Mesendoderm (in vitro differentiated cells): ENCODE results near the gene SH2D2A.
A peak's percentile ranks its signal among the peaks of the same experiment; 100 is the strongest.

Experiments used
- DNase-seq: peaks from one replicate; pipeline ENCODE4 v3.0.0; 2013
- H2AK5ac ChIP-seq: 2 replicates; pipeline ENCODE4 v1.6.1; 2013; ENCODE audit warnings: low read length, inconsistent platforms
- H2BK120ac ChIP-seq: 2 replicates; pipeline ENCODE4 v1.6.1; 2013; ENCODE audit warnings: low read depth, mild to moderate bottlenecking, low read length, moderate library complexity, mixed read lengths
- H2BK15ac ChIP-seq: replicated peaks from 2 replicates; pipeline ENCODE4 v1.6.1; 2013; ENCODE audit warnings: low read depth, mild to moderate bottlenecking, moderate library complexity
- H2BK5ac ChIP-seq: 2 replicates; pipeline ENCODE4 v1.6.1; 2013; ENCODE audit warnings: low read length, inconsistent platforms
- H3K18ac ChIP-seq: 2 replicates; pipeline ENCODE4 v1.6.1; 2013; ENCODE audit warnings: mild to moderate bottlenecking, low read length, mixed read lengths
- H3K23ac ChIP-seq: one replicate; pipeline ENCODE4 v1.6.1; 2013; ENCODE audit warnings: low read length
- H3K27ac ChIP-seq: 2 replicates; pipeline ENCODE4 v1.5.1; 2013; ENCODE audit warnings: low read depth, mild to moderate bottlenecking, inconsistent platforms, low read length, moderate library complexity
- H3K27me3 ChIP-seq: 2 replicates; pipeline ENCODE4 v1.6.1; 2013; ENCODE audit warnings: low read length, control low read depth, mild to moderate bottlenecking, inconsistent platforms; ENCODE audit not compliant: insufficient read depth, poor library complexity
- H3K36me3 ChIP-seq: 2 replicates; pipeline ENCODE4 v1.6.1; 2013; ENCODE audit warnings: low read length, inconsistent platforms; ENCODE audit not compliant: control insufficient read depth, insufficient read depth
- H3K4ac ChIP-seq: one replicate; pipeline ENCODE4 v1.6.1; 2013; ENCODE audit warnings: low read depth, mild to moderate bottlenecking, low read length, moderate library complexity
- H3K4me1 ChIP-seq: 2 replicates; pipeline ENCODE4 v1.6.1; 2013; ENCODE audit warnings: low read depth, low read length, inconsistent platforms; ENCODE audit not compliant: control insufficient read depth
- H3K4me2 ChIP-seq: 2 replicates; pipeline ENCODE4 v1.6.1; 2013; ENCODE audit warnings: low read length
- H3K4me3 ChIP-seq: 2 replicates; pipeline ENCODE4 v1.5.1; 2013; ENCODE audit warnings: mild to moderate bottlenecking, low read length
- H3K56ac ChIP-seq: one replicate; pipeline ENCODE4 v1.6.1; 2013; ENCODE audit warnings: low read length
- H3K79me1 ChIP-seq: 2 replicates; pipeline ENCODE4 v1.6.1; 2013; ENCODE audit warnings: low read length, inconsistent platforms
- H3K79me2 ChIP-seq: 2 replicates; pipeline ENCODE4 v1.6.1; 2013; ENCODE audit warnings: mild to moderate bottlenecking, low read length; ENCODE audit not compliant: control insufficient read depth, insufficient read depth
- H3K9ac ChIP-seq: 2 replicates; pipeline ENCODE4 v1.6.1; 2013; ENCODE audit warnings: low read length, inconsistent platforms
- H4K5ac ChIP-seq: one replicate; pipeline ENCODE4 v1.6.1; 2013; ENCODE audit warnings: low read length
- H4K8ac ChIP-seq: one replicate; pipeline ENCODE4 v1.6.1; 2013; ENCODE audit warnings: low read depth, mild to moderate bottlenecking, control low read depth, low read length, moderate library complexity
- WGBS: extraction: QIAGEN DNeasy Blood & Tissue Kit; methylation state at CpG from one replicate; pipeline ENCODE4 v1.1.7; 2013; ENCODE audit warnings: low lambda C conversion rate, missing lambda C conversion rate; ENCODE audit not compliant: insufficient coverage; ENCODE audit errors: extremely low coverage; 5-methylcytosine and 5-hydroxymethylcytosine counted together

Gene SH2D2A

DNA sequence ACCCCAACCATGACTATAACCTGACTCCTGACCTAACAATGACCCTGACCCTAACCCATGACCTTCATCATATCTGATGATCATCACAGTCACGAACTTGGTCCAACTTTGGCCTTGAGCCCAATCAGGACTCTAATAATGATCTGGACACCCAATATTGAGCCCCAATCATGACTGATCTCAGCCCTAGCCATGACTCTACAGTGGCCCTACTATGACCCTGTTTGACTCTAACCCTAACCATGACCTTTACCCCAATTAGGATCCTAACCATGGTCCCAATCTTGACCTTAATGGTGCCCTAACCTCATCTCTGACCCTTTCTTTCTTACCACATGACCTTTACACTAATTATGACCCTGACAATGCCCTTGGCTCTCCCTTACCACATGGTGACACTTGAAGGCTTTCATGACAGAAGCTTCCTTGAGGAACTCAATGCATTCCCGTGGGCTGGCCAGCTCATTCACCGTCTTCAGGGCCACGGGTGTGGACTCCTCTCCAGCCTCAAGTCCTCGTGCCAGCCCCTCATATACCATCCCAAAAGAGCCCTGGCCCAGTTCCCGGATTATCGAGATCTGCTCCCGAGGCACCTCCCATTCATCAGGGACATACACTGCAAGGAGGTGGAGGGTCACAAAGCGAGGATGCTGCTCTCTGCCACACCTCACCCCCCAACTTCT, 26.1 kb upstream of the SH2D2A start:
- Histone ChIP-seq H3K18ac (no peak overlapping the region), H3K4me1 (no peaks in the 10 kb centered on the region), H3K9ac (no peak overlapping the region), H3K56ac (no peak overlapping the region), H3K27ac (no peak overlapping the region), H2BK120ac (no peak overlapping the region), H2AK5ac (no peak overlapping the region), H3K23ac (no peak overlapping the region), H2BK15ac (no peak overlapping the region), H3K36me3 (no peaks in the 10 kb centered on the region), H3K79me2 (no peaks in the 10 kb centered on the region), H3K27me3 (peaks cover 30% of the 10 kb centered on the region), H3K4me3 (no peak overlapping the region), H3K79me1 (no peaks in the 10 kb centered on the region), H2BK5ac (no peak overlapping the region), H3K4me2 (no peak overlapping the region), H4K5ac (no peak overlapping the region), H3K4ac (no peak overlapping the region), H4K8ac (no peak overlapping the region)
- no peak for DNase-seq
- no CpG with 5 or more reads among the region's 9 CpGs for WGBS

DNA sequence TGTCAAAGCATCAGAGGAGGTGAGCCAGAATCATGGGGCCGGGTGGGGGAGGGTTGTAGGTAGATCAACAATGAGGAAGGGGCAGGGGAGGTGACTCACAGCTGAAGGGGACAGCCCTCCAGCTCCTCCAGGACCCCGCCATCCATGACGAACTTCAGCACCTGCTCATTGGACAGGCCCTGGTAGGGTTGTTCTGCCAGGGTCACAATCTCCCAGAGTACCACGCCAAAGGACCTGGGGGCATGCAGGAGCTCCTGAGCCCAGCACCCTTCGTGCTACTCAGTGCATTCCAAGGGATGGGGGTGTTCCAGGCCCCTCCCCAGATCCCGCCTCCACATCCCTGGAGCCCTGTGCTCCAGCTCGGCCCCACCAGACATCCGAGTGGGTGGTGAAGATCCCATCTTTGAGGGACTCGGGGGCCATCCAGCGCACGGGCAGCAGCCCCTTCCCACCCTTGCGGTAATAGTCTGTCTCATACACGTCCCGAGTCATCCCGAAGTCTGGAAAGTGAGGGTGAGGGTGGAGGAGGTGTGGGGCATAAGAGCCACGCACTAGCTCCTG, 24.7 kb upstream of the SH2D2A start:
- no CpG with 5 or more reads among the region's 16 CpGs for WGBS
- DNase-seq, result peak; percentile 70
- H3K4me3 ChIP-seq, result no peak overlapping the region
- peaks cover 20% of the 10 kb centered on the region for H3K27me3 ChIP-seq
- no peaks in the 10 kb centered on the region for H3K79me1 ChIP-seq
- H3K4me2 ChIP-seq, result no peak overlapping the region
- no peak overlapping the region for H3K23ac ChIP-seq
- H3K4ac ChIP-seq, result no peak overlapping the region
- no peak overlapping the region for H3K9ac ChIP-seq
- H2AK5ac ChIP-seq, result no peak overlapping the region
- H3K36me3 ChIP-seq, result no peaks in the 10 kb centered on the region
- no peak overlapping the region for H2BK120ac ChIP-seq
- H3K4me1 ChIP-seq, result no peaks in the 10 kb centered on the region
- H3K18ac ChIP-seq, result no peak overlapping the region
- H2BK5ac ChIP-seq, result no peak overlapping the region
- no peak overlapping the region for H4K5ac ChIP-seq
- no peaks in the 10 kb centered on the region for H3K79me2 ChIP-seq
- no peak overlapping the region for H4K8ac ChIP-seq
- H3K56ac ChIP-seq, result no peak overlapping the region
- H3K27ac ChIP-seq, result no peak overlapping the region
- H2BK15ac ChIP-seq, result no peak overlapping the region

DNA sequence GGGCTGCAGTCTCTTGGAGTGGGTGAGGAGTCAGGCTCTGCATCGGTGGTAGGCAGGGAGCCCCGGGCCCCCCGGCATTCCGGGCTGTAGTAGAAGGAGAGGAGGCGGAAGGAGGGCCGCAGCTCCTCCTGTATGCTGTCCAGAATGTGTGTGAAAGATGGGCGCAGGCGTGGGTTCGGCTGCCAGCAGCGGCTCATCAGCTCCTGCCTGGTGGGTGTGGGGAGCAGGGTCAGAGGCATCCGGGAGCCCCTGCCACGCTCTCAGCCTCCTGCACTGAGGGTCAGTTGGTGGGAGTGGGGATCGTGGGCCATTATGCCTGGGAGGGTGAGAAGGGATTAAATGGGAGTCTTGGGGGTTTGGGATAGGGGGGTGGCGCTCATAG, 24.2 kb upstream of the SH2D2A start:
- Histone ChIP-seq H3K27me3 (peaks cover 15% of the 10 kb centered on the region), H3K79me1 (no peaks in the 10 kb centered on the region), H3K18ac (no peak overlapping the region), H3K4me2 (no peak overlapping the region), H3K4ac (no peak overlapping the region), H2BK15ac (no peak overlapping the region), H2AK5ac (no peak overlapping the region), H3K4me3 (no peak overlapping the region), H3K27ac (no peak overlapping the region), H3K4me1 (no peaks in the 10 kb centered on the region), H2BK5ac (no peak overlapping the region), H3K36me3 (no peaks in the 10 kb centered on the region), H3K79me2 (no peaks in the 10 kb centered on the region), H2BK120ac (no peak overlapping the region), H3K23ac (no peak overlapping the region), H3K9ac (no peak overlapping the region), H4K5ac (no peak overlapping the region), H4K8ac (no peak overlapping the region), H3K56ac (no peak overlapping the region)
- no peak for DNase-seq
- WGBS, result no CpG with 5 or more reads among the region's 14 CpGs

DNA sequence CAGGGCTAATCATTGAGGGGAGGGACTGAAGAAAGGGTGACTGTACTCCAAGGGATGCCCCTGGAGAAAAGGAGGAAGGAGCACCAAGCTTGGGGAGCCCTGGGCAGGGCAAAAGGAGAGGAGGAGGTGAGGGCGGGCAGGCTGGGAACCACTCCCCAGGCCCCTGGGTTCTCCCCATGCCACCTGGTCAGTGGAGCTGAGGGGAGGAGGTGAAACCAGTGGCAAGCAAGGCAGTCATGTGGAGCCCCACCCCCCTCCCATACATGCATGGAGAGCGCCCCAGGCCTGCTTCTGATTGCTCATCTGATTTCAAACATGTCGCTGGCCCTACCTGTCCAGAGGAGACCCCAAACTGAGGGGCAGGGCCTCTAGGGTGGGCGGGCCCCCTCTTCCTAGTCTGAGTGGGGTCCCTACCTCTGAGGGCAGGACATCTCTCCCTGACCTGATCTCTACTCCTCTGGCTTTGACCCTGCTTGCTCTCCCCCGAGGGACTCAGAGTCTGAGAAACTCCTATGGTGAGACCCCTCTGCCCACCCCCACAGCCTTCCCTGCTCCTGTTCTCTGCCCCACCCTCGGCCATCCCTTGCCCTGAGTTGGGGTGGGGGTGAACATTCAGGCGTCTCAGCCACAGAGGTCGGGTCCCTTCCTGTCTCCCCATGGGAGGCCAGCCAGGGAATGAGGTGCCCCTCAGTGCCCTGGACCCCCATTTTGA, 23.7 kb upstream of the SH2D2A start:
- Histone ChIP-seq H3K27ac (no peak overlapping the region), H2AK5ac (no peak overlapping the region), H3K27me3 (peaks cover 13% of the 10 kb centered on the region), H3K36me3 (no peaks in the 10 kb centered on the region), H3K4me3 (no peak overlapping the region), H2BK120ac (no peak overlapping the region), H3K56ac (no peak overlapping the region), H2BK5ac (no peak overlapping the region), H4K8ac (no peak overlapping the region), H3K4me1 (no peaks in the 10 kb centered on the region), H3K4me2 (no peak overlapping the region), H3K18ac (no peak overlapping the region), H3K23ac (no peak overlapping the region), H3K79me2 (no peaks in the 10 kb centered on the region), H3K79me1 (no peaks in the 10 kb centered on the region), H2BK15ac (no peak overlapping the region), H3K9ac (no peak overlapping the region), H3K4ac (no peak overlapping the region), H4K5ac (no peak overlapping the region)
- no peak for DNase-seq
- no CpG with 5 or more reads among the region's 8 CpGs for WGBS

DNA sequence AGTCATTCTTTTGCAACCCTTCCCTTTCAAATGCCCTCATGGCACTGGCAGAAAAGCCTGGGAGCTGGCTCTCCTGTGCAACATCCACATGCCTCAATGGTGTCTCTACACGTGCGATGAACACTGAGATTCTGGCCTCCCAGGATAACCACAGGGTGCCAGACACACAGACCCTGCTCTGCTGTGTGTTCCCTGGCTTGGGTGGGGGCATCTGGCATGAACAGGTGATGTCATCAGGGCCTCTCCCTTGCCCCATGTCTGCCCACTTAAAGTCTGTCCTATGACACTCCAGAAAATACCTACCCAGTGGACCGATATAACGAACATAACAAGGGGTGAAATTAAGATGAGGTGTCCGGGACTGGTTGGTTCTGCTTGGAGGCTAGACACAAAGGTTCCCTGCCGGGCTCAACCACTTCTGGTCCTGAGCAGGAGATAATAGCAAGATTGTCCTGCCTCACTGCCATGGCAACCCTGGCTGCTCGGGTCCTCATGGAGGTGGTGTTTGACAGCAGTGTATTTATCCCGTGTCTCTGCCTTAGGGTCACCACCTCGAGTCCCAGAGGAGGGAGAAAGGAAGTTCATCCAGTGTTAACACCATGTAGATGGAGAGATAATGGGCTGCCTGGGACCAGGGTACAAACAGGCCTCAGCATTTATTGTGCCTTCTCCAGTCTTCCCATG, 22.9 kb upstream of the SH2D2A start:
- no peaks in the 10 kb centered on the region for H3K79me2 ChIP-seq
- no peak overlapping the region for H3K56ac ChIP-seq
- no CpG with 5 or more reads among the region's 9 CpGs for WGBS
- H2BK120ac ChIP-seq, result no peak overlapping the region
- H3K4me1 ChIP-seq, result no peaks in the 10 kb centered on the region
- H4K5ac ChIP-seq, result no peak overlapping the region
- H3K27me3 ChIP-seq, result peaks cover 10% of the 10 kb centered on the region
- peak; percentile 69 for DNase-seq
- H2BK15ac ChIP-seq, result no peak overlapping the region
- H2BK5ac ChIP-seq, result no peak overlapping the region
- no peak overlapping the region for H3K23ac ChIP-seq
- H3K4ac ChIP-seq, result no peak overlapping the region
- H3K36me3 ChIP-seq, result no peaks in the 10 kb centered on the region
- H2AK5ac ChIP-seq, result no peak overlapping the region
- no peak overlapping the region for H3K9ac ChIP-seq
- H3K4me3 ChIP-seq, result no peak overlapping the region
- H3K18ac ChIP-seq, result no peak overlapping the region
- H3K4me2 ChIP-seq, result no peak overlapping the region
- no peak overlapping the region for H4K8ac ChIP-seq
- H3K79me1 ChIP-seq, result no peaks in the 10 kb centered on the region
- no peak overlapping the region for H3K27ac ChIP-seq
